IPS-15b (cell line): ENCODE measurements around the gene CNPY1.
A peak's percentile ranks its signal among the peaks of the same experiment; 100 is the strongest.

Source experiments
- H3K27me3 ChIP-seq: one replicate; pipeline ENCODE4 v1.6.1; 2013; ENCODE audit warnings: low read length; ENCODE audit not compliant: control insufficient read depth, insufficient read depth
- H3K36me3 ChIP-seq: one replicate; pipeline ENCODE4 v1.6.1; 2013; ENCODE audit warnings: low read length; ENCODE audit not compliant: control insufficient read depth, insufficient read depth
- H3K4me1 ChIP-seq: one replicate; pipeline ENCODE4 v1.6.1; 2013; ENCODE audit warnings: mild to moderate bottlenecking, low read length; ENCODE audit not compliant: control insufficient read depth, insufficient read depth
- H3K4me3 ChIP-seq: one replicate; pipeline ENCODE4 v1.5.1; 2013; ENCODE audit warnings: low read depth, low read length
- H3K9ac ChIP-seq: one replicate; pipeline ENCODE4 v1.6.1; 2013; ENCODE audit warnings: low read depth, mild to moderate bottlenecking, low read length
- H3K9me3 ChIP-seq: one replicate; pipeline ENCODE4 v1.6.1; 2013; ENCODE audit warnings: mild to moderate bottlenecking, low read length; ENCODE audit not compliant: control insufficient read depth, insufficient read depth

The CNPY1 gene

GRCh38 chr7:155513543-155514285, 32.6 kb downstream of the CNPY1 start:
- Histone ChIP-seq H3K9ac (no peak overlapping the region), H3K36me3 (no peaks in the 10 kb centered on the region), H3K4me1 (peaks cover 6% of the 10 kb centered on the region), H3K27me3 (peaks cover 94% of the 10 kb centered on the region), H3K9me3 (no peaks in the 10 kb centered on the region), H3K4me3 (no peak overlapping the region)

- Histone ChIP-seq H3K9ac (no peak overlapping the region), H3K36me3 (no peaks in the 10 kb centered on the region), H3K4me3 (no peak overlapping the region), H3K4me1 (peaks cover 6% of the 10 kb centered on the region), H3K9me3 (no peaks in the 10 kb centered on the region), H3K27me3 (peaks cover 94% of the 10 kb centered on the region)
Observed at GRCh38 chr7:155512246-155512887, 34.0 kb downstream of the CNPY1 start.

GRCh38 chr7:155511702-155511996, 34.7 kb downstream of the CNPY1 start:
- Histone ChIP-seq H3K9ac (no peak overlapping the region), H3K36me3 (no peaks in the 10 kb centered on the region), H3K9me3 (no peaks in the 10 kb centered on the region), H3K27me3 (peaks cover 94% of the 10 kb centered on the region), H3K4me1 (peaks cover 6% of the 10 kb centered on the region), H3K4me3 (no peak overlapping the region)

- Histone ChIP-seq H3K9ac (no peak overlapping the region), H3K4me1 (peaks cover 6% of the 10 kb centered on the region), H3K4me3 (no peak overlapping the region), H3K36me3 (no peaks in the 10 kb centered on the region), H3K9me3 (no peaks in the 10 kb centered on the region), H3K27me3 (peaks cover 94% of the 10 kb centered on the region)
Observed at GRCh38 chr7:155510975-155511701, 35.2 kb downstream of the CNPY1 start.

- Histone ChIP-seq H3K4me3 (peak overlapping the region; percentile 46), H3K27me3 (peaks cover 94% of the 10 kb centered on the region), H3K36me3 (no peaks in the 10 kb centered on the region), H3K4me1 (peaks cover 6% of the 10 kb centered on the region), H3K9ac (no peak overlapping the region), H3K9me3 (no peaks in the 10 kb centered on the region)
Observed at GRCh38 chr7:155509725-155510551, 36.4 kb downstream of the CNPY1 start.

- H3K27me3 ChIP-seq, result peaks cover 95% of the 10 kb centered on the region
Observed at GRCh38 chr7:155509359-155509724, 37.0 kb downstream of the CNPY1 start.

GRCh38 chr7:155508376-155509358, 37.7 kb downstream of the CNPY1 start:
- H3K9me3 ChIP-seq, result no peaks in the 10 kb centered on the region
- H3K36me3 ChIP-seq, result no peaks in the 10 kb centered on the region
- peaks cover 95% of the 10 kb centered on the region for H3K27me3 ChIP-seq
- peak overlapping the region; percentile 19 for H3K4me3 ChIP-seq
- no peak overlapping the region for H3K9ac ChIP-seq
- peaks cover 6% of the 10 kb centered on the region for H3K4me1 ChIP-seq

More at GRCh38 chr7:155509359-155509724, 37.0 kb downstream of the CNPY1 start:
- H3K9me3 ChIP-seq, result no peaks in the 10 kb centered on the region
- H3K9ac ChIP-seq, result no peak overlapping the region
- H3K4me1 ChIP-seq, result peaks cover 6% of the 10 kb centered on the region
- peak overlapping the region; percentile 46 for H3K4me3 ChIP-seq
- H3K36me3 ChIP-seq, result no peaks in the 10 kb centered on the region

GRCh38 chr7:155507576-155507975, 38.8 kb downstream of the CNPY1 start:
- Histone ChIP-seq H3K9ac (no peak overlapping the region), H3K9me3 (no peaks in the 10 kb centered on the region), H3K27me3 (peaks cover 95% of the 10 kb centered on the region)

GRCh38 chr7:155506854-155507337, 39.5 kb downstream of the CNPY1 start:
- Histone ChIP-seq H3K4me1 (peaks cover 6% of the 10 kb centered on the region), H3K4me3 (no peak overlapping the region), H3K36me3 (no peaks in the 10 kb centered on the region), H3K27me3 (peaks cover 95% of the 10 kb centered on the region), H3K9me3 (no peaks in the 10 kb centered on the region), H3K9ac (no peak overlapping the region)

More at GRCh38 chr7:155507576-155507975, 38.8 kb downstream of the CNPY1 start:
- no peak overlapping the region for H3K4me3 ChIP-seq
- no peaks in the 10 kb centered on the region for H3K36me3 ChIP-seq
- peaks cover 6% of the 10 kb centered on the region for H3K4me1 ChIP-seq

GRCh38 chr7:155505422-155505793, 41.0 kb downstream of the CNPY1 start:
- peaks cover 2% of the 10 kb centered on the region for H3K4me1 ChIP-seq
- H3K9ac ChIP-seq, result no peak overlapping the region
- no peaks in the 10 kb centered on the region for H3K9me3 ChIP-seq
- no peak overlapping the region for H3K4me3 ChIP-seq
- H3K36me3 ChIP-seq, result no peaks in the 10 kb centered on the region
- H3K27me3 ChIP-seq, result peaks cover 95% of the 10 kb centered on the region
